Measurements from ENCODE around the gene DEK.

DEK gene

GRCh38 chr6:18259675-18260447 lies 4.5 kb downstream of the DEK start:
- no peaks in the 10 kb centered on the region for H3K9me3 Mint-ChIP-seq
- no peaks in the 10 kb centered on the region for H3K27me3 Mint-ChIP-seq
- no peak for DNase-seq
- peaks cover 52% of the 10 kb centered on the region for H3K4me1 Mint-ChIP-seq (ENCODE audit: low read depth)
- H3K27ac Mint-ChIP-seq: peak overlapping the region; percentile 92
- H3K4me3 Mint-ChIP-seq: peak overlapping the region; percentile 89
- peaks cover 89% of the 10 kb centered on the region for H3K36me3 Mint-ChIP-seq (ENCODE audit: low read depth)

- H3K27ac Mint-ChIP-seq: no peak overlapping the region
- no peaks in the 10 kb centered on the region for H3K27me3 Mint-ChIP-seq
- peaks cover 92% of the 10 kb centered on the region for H3K36me3 Mint-ChIP-seq (ENCODE audit: low read depth)
- peaks cover 29% of the 10 kb centered on the region for H3K4me1 Mint-ChIP-seq (ENCODE audit: low read depth)
- no peaks in the 10 kb centered on the region for H3K9me3 Mint-ChIP-seq
- DNase-seq: no peak
- no peak overlapping the region for H3K4me3 Mint-ChIP-seq
Measured at GRCh38 chr6:18254793-18255192, 9.5 kb downstream of the DEK start.

- Mint-ChIP-seq H3K4me3 (no peak overlapping the region), H3K27me3 (no peaks in the 10 kb centered on the region), H3K27ac (no peak overlapping the region), H3K36me3 (ENCODE audit: low read depth) (peaks cover 95% of the 10 kb centered on the region), H3K4me1 (ENCODE audit: low read depth) (peaks cover 28% of the 10 kb centered on the region), H3K9me3 (no peaks in the 10 kb centered on the region)
- DNase-seq: no peak
Measured at GRCh38 chr6:18253635-18254034, 10.7 kb downstream of the DEK start.

GRCh38 chr6:18249271-18249670 lies 15.1 kb downstream of the DEK start:
- H3K9me3 Mint-ChIP-seq: peaks cover 5% of the 10 kb centered on the region
- no peak overlapping the region for H3K4me3 Mint-ChIP-seq
- H3K36me3 Mint-ChIP-seq (ENCODE audit: low read depth): peaks cover 96% of the 10 kb centered on the region
- DNase-seq: no peak
- H3K4me1 Mint-ChIP-seq (ENCODE audit: low read depth): peaks cover 54% of the 10 kb centered on the region
- H3K27me3 Mint-ChIP-seq: no peaks in the 10 kb centered on the region
- H3K27ac Mint-ChIP-seq: no peak overlapping the region

GRCh38 chr6:18248698-18249097 lies 15.6 kb downstream of the DEK start:
- no peaks in the 10 kb centered on the region for H3K27me3 Mint-ChIP-seq
- DNase-seq: no peak
- peaks cover 97% of the 10 kb centered on the region for H3K36me3 Mint-ChIP-seq (ENCODE audit: low read depth)
- no peak overlapping the region for H3K27ac Mint-ChIP-seq
- peaks cover 58% of the 10 kb centered on the region for H3K4me1 Mint-ChIP-seq (ENCODE audit: low read depth)
- no peak overlapping the region for H3K4me3 Mint-ChIP-seq
- H3K9me3 Mint-ChIP-seq: peaks cover 5% of the 10 kb centered on the region

- Mint-ChIP-seq H3K4me1 (ENCODE audit: low read depth) (peaks cover 67% of the 10 kb centered on the region), H3K27ac (no peak overlapping the region), H3K4me3 (no peak overlapping the region), H3K9me3 (peaks cover 5% of the 10 kb centered on the region), H3K27me3 (no peaks in the 10 kb centered on the region), H3K36me3 (ENCODE audit: low read depth) (peaks cover 99% of the 10 kb centered on the region)
- DNase-seq: no peak
Measured at GRCh38 chr6:18247002-18247401, 17.3 kb downstream of the DEK start.

GRCh38 chr6:18246205-18246604 lies 18.1 kb downstream of the DEK start:
- H3K4me1 Mint-ChIP-seq (ENCODE audit: low read depth): peaks cover 72% of the 10 kb centered on the region
- DNase-seq: no peak
- H3K4me3 Mint-ChIP-seq: no peak overlapping the region
- peaks cover 99% of the 10 kb centered on the region for H3K36me3 Mint-ChIP-seq (ENCODE audit: low read depth)
- H3K27me3 Mint-ChIP-seq: no peaks in the 10 kb centered on the region
- H3K9me3 Mint-ChIP-seq: peaks cover 5% of the 10 kb centered on the region
- peak overlapping the region; percentile 81 for H3K27ac Mint-ChIP-seq

GRCh38 chr6:18245642-18246041 lies 18.7 kb downstream of the DEK start:
- DNase-seq: peak; percentile 56
- peak overlapping the region; percentile 81 for H3K27ac Mint-ChIP-seq
- peaks cover 75% of the 10 kb centered on the region for H3K4me1 Mint-ChIP-seq (ENCODE audit: low read depth)
- H3K9me3 Mint-ChIP-seq: peaks cover 5% of the 10 kb centered on the region
- no peaks in the 10 kb centered on the region for H3K27me3 Mint-ChIP-seq
- peaks cover 99% of the 10 kb centered on the region for H3K36me3 Mint-ChIP-seq (ENCODE audit: low read depth)
- peak overlapping the region; percentile 36 for H3K4me3 Mint-ChIP-seq

GRCh38 chr6:18245079-18245478 lies 19.3 kb downstream of the DEK start:
- no peaks in the 10 kb centered on the region for H3K27me3 Mint-ChIP-seq
- peaks cover 5% of the 10 kb centered on the region for H3K9me3 Mint-ChIP-seq
- no peak for DNase-seq
- no peak overlapping the region for H3K4me3 Mint-ChIP-seq
- H3K4me1 Mint-ChIP-seq (ENCODE audit: low read depth): peaks cover 75% of the 10 kb centered on the region
- H3K36me3 Mint-ChIP-seq (ENCODE audit: low read depth): peaks cover 100% of the 10 kb centered on the region
- no peak overlapping the region for H3K27ac Mint-ChIP-seq

- H3K9me3 Mint-ChIP-seq: peaks cover 5% of the 10 kb centered on the region
- no peak overlapping the region for H3K4me3 Mint-ChIP-seq
- peaks cover 100% of the 10 kb centered on the region for H3K36me3 Mint-ChIP-seq (ENCODE audit: low read depth)
- no peak for DNase-seq
- no peaks in the 10 kb centered on the region for H3K27me3 Mint-ChIP-seq
- peaks cover 70% of the 10 kb centered on the region for H3K4me1 Mint-ChIP-seq (ENCODE audit: low read depth)
- no peak overlapping the region for H3K27ac Mint-ChIP-seq
Measured at GRCh38 chr6:18244251-18244650, 20.1 kb downstream of the DEK start.

- DNase-seq: no peak
- Mint-ChIP-seq H3K36me3 (ENCODE audit: low read depth) (peaks cover 99% of the 10 kb centered on the region), H3K27ac (no peak overlapping the region), H3K27me3 (no peaks in the 10 kb centered on the region), H3K4me1 (ENCODE audit: low read depth) (peaks cover 66% of the 10 kb centered on the region), H3K9me3 (peaks cover 5% of the 10 kb centered on the region), H3K4me3 (no peak overlapping the region)
Measured at GRCh38 chr6:18243302-18243893, 20.9 kb downstream of the DEK start.

GRCh38 chr6:18242062-18242851 lies 22.1 kb downstream of the DEK start:
- Mint-ChIP-seq H3K4me3 (no peak overlapping the region), H3K4me1 (ENCODE audit: low read depth) (peaks cover 61% of the 10 kb centered on the region), H3K36me3 (ENCODE audit: low read depth) (peaks cover 99% of the 10 kb centered on the region), H3K9me3 (peaks cover 5% of the 10 kb centered on the region), H3K27me3 (no peaks in the 10 kb centered on the region), H3K27ac (peak overlapping the region; percentile 79)
- no peak for DNase-seq

- Mint-ChIP-seq H3K4me3 (no peak overlapping the region), H3K27ac (peak overlapping the region; percentile 18), H3K36me3 (ENCODE audit: low read depth) (peaks cover 97% of the 10 kb centered on the region), H3K27me3 (no peaks in the 10 kb centered on the region), H3K9me3 (peaks cover 5% of the 10 kb centered on the region), H3K4me1 (ENCODE audit: low read depth) (peaks cover 54% of the 10 kb centered on the region)
- DNase-seq: no peak
Measured at GRCh38 chr6:18241208-18242038, 22.9 kb downstream of the DEK start.

GRCh38 chr6:18240230-18240629 lies 24.1 kb downstream of the DEK start:
- peaks cover 97% of the 10 kb centered on the region for H3K36me3 Mint-ChIP-seq (ENCODE audit: low read depth)
- no peak overlapping the region for H3K4me3 Mint-ChIP-seq
- H3K9me3 Mint-ChIP-seq: peaks cover under 1% of the 10 kb centered on the region
- no peak overlapping the region for H3K27ac Mint-ChIP-seq
- DNase-seq: no peak
- peaks cover 42% of the 10 kb centered on the region for H3K4me1 Mint-ChIP-seq (ENCODE audit: low read depth)
- no peaks in the 10 kb centered on the region for H3K27me3 Mint-ChIP-seq
